ENCODE results near the gene SLAMF6.

DNA sequence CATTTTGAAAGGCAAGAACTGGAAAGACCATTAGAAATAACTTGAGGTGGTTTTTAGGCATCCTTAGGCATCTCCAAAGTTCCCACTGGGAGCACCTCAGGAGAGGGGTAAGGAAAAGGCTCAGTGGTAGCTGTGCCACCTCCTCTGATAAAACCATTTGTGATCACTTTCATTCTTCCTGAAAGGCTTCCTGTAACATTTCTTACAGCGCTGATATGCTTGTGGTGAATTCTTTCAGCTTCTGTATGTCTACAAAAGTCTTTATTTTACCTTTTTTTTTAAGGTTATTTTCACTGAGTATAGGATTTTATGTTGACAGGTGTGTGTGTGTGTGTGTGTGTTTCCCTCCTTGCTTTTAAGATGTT, 67.9 kb downstream of the SLAMF6 start:
- TF ChIP-seq, protein P1, sequence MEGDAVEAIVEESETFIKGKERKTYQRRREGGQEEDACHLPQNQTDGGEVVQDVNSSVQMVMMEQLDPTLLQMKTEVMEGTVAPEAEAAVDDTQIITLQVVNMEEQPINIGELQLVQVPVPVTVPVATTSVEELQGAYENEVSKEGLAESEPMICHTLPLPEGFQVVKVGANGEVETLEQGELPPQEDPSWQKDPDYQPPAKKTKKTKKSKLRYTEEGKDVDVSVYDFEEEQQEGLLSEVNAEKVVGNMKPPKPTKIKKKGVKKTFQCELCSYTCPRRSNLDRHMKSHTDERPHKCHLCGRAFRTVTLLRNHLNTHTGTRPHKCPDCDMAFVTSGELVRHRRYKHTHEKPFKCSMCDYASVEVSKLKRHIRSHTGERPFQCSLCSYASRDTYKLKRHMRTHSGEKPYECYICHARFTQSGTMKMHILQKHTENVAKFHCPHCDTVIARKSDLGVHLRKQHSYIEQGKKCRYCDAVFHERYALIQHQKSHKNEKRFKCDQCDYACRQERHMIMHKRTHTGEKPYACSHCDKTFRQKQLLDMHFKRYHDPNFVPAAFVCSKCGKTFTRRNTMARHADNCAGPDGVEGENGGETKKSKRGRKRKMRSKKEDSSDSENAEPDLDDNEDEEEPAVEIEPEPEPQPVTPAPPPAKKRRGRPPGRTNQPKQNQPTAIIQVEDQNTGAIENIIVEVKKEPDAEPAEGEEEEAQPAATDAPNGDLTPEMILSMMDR (IDR thresholded peaks at IDR 0.05) = no peak
- TF ChIP-seq POLR2A (IDR thresholded peaks at IDR 0.05) = no peak

All from lower leg skin (tissue), 3 donors.